Stomach (tissue), 4 donors: ENCODE measurements around the gene GTF2IRD1.

Experiments
- CTCF ChIP-seq, 7 experiments: fragments of 450-650 bp in 4 of 7; fragments of 200-600 bp in 3 of 7; sonication (generic) in 3 of 7; IDR thresholded peaks; one replicate each; pipeline ENCODE4 v1.5.1; 2016 to 2019; ENCODE audit warnings: antibody characterized with exemption in 7 of 7, control low read depth in 2 of 7, mild to moderate bottlenecking in 1 of 7
- EP300 ChIP-seq: sonication (generic); formaldehyde crosslinking; IDR thresholded peaks from one replicate; pipeline ENCODE4 v1.6.1; 2017; ENCODE audit warnings: antibody characterized with exemption
- POLR2A ChIP-seq, 4 donors: fragments of 450-650 bp; IDR thresholded peaks; one replicate each; pipeline ENCODE4 v1.6.1; 2016; ENCODE audit warnings: antibody characterized with exemption in 4 of 4, control low read depth in 2 of 4, mild to moderate bottlenecking in 1 of 4, moderate library complexity in 1 of 4
- POLR2AphosphoS5 ChIP-seq, 3 donors: sonication (generic); formaldehyde crosslinking; IDR thresholded peaks; one replicate each; pipeline ENCODE4 v1.6.1; 2016; ENCODE audit warnings: antibody characterized with exemption in 3 of 3

DNA sequence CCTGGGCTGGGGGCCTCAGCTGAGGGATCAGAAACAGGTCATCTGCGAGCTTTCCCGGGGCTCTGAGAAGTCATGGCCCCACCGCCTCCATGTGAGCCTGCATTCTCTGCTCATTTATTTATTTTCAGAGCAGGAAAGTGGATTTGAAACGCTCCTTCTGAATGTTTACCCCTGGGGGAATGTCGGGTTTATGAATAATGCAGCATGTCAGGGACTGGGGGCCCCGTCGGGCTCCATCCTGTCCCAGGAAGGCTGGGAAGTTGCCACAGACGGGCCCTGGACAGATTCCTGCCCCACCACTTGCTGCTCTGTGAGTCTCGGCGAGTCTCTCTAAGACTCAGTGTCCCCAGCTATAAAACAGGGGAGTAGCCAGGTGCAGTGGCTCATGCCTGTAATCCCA lies 11.9 kb upstream of the GTF2IRD1 start:
- TF ChIP-seq CTCF (IDR thresholded peaks at IDR 0.05) (no peak), POLR2A (IDR thresholded peaks at IDR 0.05) (no peak), EP300 (no peak), POLR2AphosphoS5 (IDR thresholded peaks at IDR 0.05) (no peak)
